PC-3 (cell line): ENCODE measurements around the gene VWDE.

ENCODE experiments used
- CTCF ChIP-seq: fragments of 300-600 bp; sonication (generic); conservative IDR thresholded peaks from 2 replicates; pipeline ENCODE4 v1.5.1; 2017; ENCODE audit warnings: antibody characterized with exemption, low read depth, mild to moderate bottlenecking, low read length
- EZH2phosphoT487 ChIP-seq: fragments of 300-600 bp; sonication (generic); IDR thresholded peaks from 2 replicates; pipeline ENCODE4 v1.6.1; 2018; ENCODE audit warnings: mild to moderate bottlenecking, antibody characterized with exemption, low read length, borderline replicate concordance

GRCh38 chr7:12358694-12359093 is 45.0 kb downstream of the VWDE start:
- TF ChIP-seq CTCF: no peak
- TF ChIP-seq EZH2phosphoT487: no peak
